Measurements from ENCODE around the gene CACFD1. TPM values are rescaled to one million over a fixed set of nuclear protein-coding genes. Genes with fewer than 3 reads are reported as not detected.

CACFD1 gene
- total and polyA plus RNA-seq, 2 of the 13 experiments (the other 11 are each of a cell fraction or from before 2014, with no cell fraction given): 13.8 to 14.6 TPM

DNA sequence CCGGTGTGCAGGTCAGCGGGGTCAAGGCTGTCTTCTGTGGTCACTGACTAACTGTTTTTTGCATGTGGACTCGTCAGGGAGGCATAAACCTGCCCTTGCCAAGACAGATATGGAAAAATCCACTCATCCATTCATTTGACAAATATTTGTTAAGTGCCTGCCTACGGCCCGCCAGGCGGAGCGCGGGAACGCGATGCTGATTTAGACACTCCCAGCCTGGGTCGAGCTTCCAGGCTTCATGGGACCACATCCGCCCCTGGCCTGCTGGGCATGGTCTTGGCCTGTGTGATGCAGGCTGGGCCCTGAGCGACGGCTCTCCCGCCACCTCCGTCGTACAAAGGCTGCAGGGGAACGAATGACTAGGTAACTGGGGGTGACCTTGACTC lies 46.9 kb downstream of the CACFD1 start (continued):
- TF ChIP-seq, protein P1, sequence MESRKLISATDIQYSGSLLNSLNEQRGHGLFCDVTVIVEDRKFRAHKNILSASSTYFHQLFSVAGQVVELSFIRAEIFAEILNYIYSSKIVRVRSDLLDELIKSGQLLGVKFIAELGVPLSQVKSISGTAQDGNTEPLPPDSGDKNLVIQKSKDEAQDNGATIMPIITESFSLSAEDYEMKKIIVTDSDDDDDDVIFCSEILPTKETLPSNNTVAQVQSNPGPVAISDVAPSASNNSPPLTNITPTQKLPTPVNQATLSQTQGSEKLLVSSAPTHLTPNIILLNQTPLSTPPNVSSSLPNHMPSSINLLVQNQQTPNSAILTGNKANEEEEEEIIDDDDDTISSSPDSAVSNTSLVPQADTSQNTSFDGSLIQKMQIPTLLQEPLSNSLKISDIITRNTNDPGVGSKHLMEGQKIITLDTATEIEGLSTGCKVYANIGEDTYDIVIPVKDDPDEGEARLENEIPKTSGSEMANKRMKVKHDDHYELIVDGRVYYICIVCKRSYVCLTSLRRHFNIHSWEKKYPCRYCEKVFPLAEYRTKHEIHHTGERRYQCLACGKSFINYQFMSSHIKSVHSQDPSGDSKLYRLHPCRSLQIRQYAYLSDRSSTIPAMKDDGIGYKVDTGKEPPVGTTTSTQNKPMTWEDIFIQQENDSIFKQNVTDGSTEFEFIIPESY (CRISPR knock-in tag; IDR thresholded peaks at IDR 0.05): no peak
- no peak for TF ChIP-seq ZNF251 (CRISPR knock-in tag; IDR thresholded peaks at IDR 0.05)
- TF ChIP-seq RAD51 (IDR thresholded peaks at IDR 0.05; ENCODE audit: borderline replicate concordance): no peak
- no peak for TF ChIP-seq CBX1 (IDR thresholded peaks at IDR 0.05; ENCODE audit: low read depth)
- TF ChIP-seq, protein P2, sequence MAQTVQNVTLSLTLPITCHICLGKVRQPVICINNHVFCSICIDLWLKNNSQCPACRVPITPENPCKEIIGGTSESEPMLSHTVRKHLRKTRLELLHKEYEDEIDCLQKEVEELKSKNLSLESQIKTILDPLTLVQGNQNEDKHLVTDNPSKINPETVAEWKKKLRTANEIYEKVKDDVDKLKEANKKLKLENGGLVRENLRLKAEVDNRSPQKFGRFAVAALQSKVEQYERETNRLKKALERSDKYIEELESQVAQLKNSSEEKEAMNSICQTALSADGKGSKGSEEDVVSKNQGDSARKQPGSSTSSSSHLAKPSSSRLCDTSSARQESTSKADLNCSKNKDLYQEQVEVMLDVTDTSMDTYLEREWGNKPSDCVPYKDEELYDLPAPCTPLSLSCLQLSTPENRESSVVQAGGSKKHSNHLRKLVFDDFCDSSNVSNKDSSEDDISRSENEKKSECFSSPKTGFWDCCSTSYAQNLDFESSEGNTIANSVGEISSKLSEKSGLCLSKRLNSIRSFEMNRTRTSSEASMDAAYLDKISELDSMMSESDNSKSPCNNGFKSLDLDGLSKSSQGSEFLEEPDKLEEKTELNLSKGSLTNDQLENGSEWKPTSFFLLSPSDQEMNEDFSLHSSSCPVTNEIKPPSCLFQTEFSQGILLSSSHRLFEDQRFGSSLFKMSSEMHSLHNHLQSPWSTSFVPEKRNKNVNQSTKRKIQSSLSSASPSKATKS (CRISPR knock-in tag; IDR thresholded peaks at IDR 0.05): no peak
- no peak for TF ChIP-seq RFX3 (CRISPR knock-in tag; IDR thresholded peaks at IDR 0.05)
- TF ChIP-seq U2AF2 (IDR thresholded peaks at IDR 0.05; ENCODE audit: low read depth, low read length): no peak
- no peak for TF ChIP-seq FOXP1 (IDR thresholded peaks at IDR 0.05)
- TF ChIP-seq FOXP1 (CRISPR knock-in tag; IDR thresholded peaks at IDR 0.05): 0 out of 2 replicates have a peak, but pooled peaks have one; percentile 22
- peak; percentile 89 for TF ChIP-seq GATAD2A (CRISPR knock-in tag; IDR thresholded peaks at IDR 0.05)
- peak; percentile 55; the same call in 1 of the 2 replicates for TF ChIP-seq MIXL1 (CRISPR knock-in tag; IDR thresholded peaks at IDR 0.05)
- 0 out of 2 replicates have a peak, but pooled peaks have one; percentile 18 for TF ChIP-seq KDM1A (CRISPR knock-in tag; IDR thresholded peaks at IDR 0.05)
- TF ChIP-seq NCOA1 (CRISPR knock-in tag; IDR thresholded peaks at IDR 0.05): peak; percentile 68; the same call in 1 of the 2 replicates
- TF ChIP-seq, protein P3, sequence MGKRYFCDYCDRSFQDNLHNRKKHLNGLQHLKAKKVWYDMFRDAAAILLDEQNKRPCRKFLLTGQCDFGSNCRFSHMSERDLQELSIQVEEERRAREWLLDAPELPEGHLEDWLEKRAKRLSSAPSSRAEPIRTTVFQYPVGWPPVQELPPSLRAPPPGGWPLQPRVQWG (CRISPR knock-in tag; IDR thresholded peaks at IDR 0.05; ENCODE audit: borderline replicate concordance, low read depth): no peak
- TF ChIP-seq, protein P4, sequence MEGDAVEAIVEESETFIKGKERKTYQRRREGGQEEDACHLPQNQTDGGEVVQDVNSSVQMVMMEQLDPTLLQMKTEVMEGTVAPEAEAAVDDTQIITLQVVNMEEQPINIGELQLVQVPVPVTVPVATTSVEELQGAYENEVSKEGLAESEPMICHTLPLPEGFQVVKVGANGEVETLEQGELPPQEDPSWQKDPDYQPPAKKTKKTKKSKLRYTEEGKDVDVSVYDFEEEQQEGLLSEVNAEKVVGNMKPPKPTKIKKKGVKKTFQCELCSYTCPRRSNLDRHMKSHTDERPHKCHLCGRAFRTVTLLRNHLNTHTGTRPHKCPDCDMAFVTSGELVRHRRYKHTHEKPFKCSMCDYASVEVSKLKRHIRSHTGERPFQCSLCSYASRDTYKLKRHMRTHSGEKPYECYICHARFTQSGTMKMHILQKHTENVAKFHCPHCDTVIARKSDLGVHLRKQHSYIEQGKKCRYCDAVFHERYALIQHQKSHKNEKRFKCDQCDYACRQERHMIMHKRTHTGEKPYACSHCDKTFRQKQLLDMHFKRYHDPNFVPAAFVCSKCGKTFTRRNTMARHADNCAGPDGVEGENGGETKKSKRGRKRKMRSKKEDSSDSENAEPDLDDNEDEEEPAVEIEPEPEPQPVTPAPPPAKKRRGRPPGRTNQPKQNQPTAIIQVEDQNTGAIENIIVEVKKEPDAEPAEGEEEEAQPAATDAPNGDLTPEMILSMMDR (CRISPR knock-in tag; IDR thresholded peaks at IDR 0.05): peak; percentile 56
- TF ChIP-seq PHF21A (CRISPR knock-in tag; IDR thresholded peaks at IDR 0.05): peak; percentile 91
- TF ChIP-seq, protein P5, sequence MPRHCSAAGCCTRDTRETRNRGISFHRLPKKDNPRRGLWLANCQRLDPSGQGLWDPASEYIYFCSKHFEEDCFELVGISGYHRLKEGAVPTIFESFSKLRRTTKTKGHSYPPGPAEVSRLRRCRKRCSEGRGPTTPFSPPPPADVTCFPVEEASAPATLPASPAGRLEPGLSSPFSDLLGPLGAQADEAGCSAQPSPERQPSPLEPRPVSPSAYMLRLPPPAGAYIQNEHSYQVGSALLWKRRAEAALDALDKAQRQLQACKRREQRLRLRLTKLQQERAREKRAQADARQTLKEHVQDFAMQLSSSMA (CRISPR knock-in tag; IDR thresholded peaks at IDR 0.05): no peak
- TF ChIP-seq, protein P6, sequence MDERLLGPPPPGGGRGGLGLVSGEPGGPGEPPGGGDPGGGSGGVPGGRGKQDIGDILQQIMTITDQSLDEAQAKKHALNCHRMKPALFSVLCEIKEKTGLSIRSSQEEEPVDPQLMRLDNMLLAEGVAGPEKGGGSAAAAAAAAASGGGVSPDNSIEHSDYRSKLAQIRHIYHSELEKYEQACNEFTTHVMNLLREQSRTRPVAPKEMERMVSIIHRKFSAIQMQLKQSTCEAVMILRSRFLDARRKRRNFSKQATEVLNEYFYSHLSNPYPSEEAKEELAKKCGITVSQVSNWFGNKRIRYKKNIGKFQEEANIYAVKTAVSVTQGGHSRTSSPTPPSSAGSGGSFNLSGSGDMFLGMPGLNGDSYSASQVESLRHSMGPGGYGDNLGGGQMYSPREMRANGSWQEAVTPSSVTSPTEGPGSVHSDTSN (CRISPR knock-in tag; IDR thresholded peaks at IDR 0.05): no peak
- TF ChIP-seq ZNF709 (CRISPR knock-in tag; IDR thresholded peaks at IDR 0.05): peak; percentile 81; the same call in 1 of the 2 replicates
- TF ChIP-seq TMF1 (CRISPR knock-in tag; IDR thresholded peaks at IDR 0.05; ENCODE audit: low read depth): peak; percentile 70; the same call in 1 of the 2 replicates
- peak; percentile 94 for TF ChIP-seq RARA (CRISPR knock-in tag; IDR thresholded peaks at IDR 0.05)
- TF ChIP-seq ZKSCAN8 (CRISPR knock-in tag; IDR thresholded peaks at IDR 0.05; ENCODE audit: borderline replicate concordance): 0 out of 2 replicates have a peak, but pooled peaks have one; percentile 39
- peak; percentile 34; the same call in 1 of the 2 replicates for TF ChIP-seq HNF4G (IDR thresholded peaks at IDR 0.05; ENCODE audit: borderline replicate concordance, low read depth, low read length)
- TF ChIP-seq HNF4G (CRISPR knock-in tag; IDR thresholded peaks at IDR 0.05; ENCODE audit: borderline replicate concordance, low read depth): no peak

Measured in HepG2 (cell line).